AG09319 (cell line): ENCODE data around the gene CPXM2.

ENCODE experiments used
- DNase-seq: peaks from one replicate; pipeline ENCODE4 v3.0.0-alpha.2; 2010; ENCODE audit warnings: low read depth; ENCODE audit errors: extremely low read depth
- TF ChIP-seq, protein P1 (sequence below): IDR thresholded peaks from 2 replicates; pipeline ENCODE4 v1.5.1; 2011; ENCODE audit warnings: low read depth, mild to moderate bottlenecking, inconsistent platforms, low read length, moderate library complexity

The CPXM2 gene

DNA sequence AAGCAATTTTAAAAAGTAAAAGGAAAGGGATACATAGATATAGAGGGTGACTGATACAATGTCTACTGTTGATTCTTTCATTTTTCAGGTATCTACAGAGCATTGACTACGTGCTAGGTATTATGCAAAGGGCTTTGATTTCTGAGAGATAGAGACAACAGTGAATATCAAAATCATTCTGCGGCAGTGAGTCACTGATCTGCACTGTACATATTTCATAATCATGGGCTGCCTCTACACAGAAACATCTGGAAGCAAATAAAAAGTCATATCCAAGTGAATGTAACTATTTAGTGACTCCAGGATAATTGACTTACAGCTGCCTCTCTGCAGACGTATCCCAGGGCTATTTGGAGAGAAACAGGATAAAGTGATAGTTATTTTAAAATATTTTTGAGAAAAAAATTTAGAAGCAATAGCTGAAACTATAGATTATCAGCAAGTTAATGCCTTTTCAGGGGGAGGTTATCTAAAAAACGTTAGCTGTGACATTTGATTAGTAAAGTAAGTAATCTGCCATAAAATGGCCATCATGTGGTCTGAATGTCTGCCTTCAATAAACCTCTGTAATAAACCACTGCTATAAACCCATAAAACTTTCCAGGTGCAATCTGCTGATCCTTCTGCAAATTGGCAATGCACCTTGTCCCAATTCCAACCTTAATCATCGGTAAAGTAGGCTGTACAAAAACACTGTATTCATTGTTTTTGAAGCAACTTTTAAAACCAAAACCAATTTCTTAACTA is 43.7 kb downstream of the CPXM2 start:
- TF ChIP-seq, protein P1, sequence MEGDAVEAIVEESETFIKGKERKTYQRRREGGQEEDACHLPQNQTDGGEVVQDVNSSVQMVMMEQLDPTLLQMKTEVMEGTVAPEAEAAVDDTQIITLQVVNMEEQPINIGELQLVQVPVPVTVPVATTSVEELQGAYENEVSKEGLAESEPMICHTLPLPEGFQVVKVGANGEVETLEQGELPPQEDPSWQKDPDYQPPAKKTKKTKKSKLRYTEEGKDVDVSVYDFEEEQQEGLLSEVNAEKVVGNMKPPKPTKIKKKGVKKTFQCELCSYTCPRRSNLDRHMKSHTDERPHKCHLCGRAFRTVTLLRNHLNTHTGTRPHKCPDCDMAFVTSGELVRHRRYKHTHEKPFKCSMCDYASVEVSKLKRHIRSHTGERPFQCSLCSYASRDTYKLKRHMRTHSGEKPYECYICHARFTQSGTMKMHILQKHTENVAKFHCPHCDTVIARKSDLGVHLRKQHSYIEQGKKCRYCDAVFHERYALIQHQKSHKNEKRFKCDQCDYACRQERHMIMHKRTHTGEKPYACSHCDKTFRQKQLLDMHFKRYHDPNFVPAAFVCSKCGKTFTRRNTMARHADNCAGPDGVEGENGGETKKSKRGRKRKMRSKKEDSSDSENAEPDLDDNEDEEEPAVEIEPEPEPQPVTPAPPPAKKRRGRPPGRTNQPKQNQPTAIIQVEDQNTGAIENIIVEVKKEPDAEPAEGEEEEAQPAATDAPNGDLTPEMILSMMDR = no peak
- peak; percentile 52 for DNase-seq

GRCh38 chr10:123843835-123844234 is 47.8 kb downstream of the CPXM2 start:
- TF ChIP-seq, protein P1 = no peak
- DNase-seq = no peak

DNA sequence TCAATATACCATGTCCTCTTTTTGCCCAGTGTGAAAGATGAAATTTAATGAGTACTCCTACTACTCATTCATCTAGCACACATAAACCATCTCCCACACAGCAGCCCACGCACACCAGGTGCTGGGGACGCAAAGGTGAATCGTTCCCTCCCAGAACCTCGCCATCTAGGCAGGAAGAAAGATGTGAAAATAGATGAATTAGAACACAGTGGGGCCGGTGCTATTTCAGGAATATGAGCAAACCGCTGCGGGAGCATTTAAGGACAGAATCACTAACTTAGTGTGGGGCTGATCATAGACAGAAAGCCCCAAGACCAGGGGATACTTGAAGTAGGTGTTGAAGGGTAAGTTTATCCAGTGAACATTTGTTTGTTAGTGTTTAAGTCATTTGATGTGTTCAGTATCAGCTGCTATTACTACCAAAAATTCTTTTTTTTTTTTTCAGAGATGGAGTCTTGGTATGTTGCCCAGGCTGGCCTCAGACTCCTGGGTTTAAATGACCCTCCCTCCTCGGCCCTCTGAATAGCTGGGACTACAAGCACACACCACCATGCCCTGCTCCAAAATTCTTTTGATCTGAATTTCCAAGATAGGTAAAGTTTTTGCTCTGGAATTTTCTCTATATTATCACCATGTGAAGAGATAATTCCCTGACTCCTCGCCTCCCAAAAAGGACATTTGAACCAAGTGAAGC is 48.8 kb downstream of the CPXM2 start:
- TF ChIP-seq, protein P1 = no peak
- DNase-seq = no peak

DNA sequence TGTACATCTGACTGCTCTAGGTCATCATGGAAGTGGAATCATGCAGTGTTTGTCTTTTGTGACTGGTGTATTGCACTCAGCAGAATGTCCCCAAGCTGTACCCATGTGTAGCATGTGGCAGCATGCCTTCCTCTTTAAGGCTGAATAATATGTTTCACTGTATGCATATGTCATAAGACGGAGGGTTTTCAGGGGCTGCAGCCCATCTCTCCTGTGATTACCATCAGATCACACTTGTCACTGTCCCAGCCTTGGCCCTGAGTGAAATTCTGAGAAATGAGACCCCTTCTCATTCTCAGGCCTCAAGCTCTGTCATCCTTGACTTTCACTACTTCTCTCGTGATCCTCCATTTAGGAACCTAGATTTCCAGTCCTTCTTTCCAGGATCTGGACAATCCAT is 50.0 kb downstream of the CPXM2 start:
- DNase-seq = no peak
- TF ChIP-seq, protein P1 = no peak

DNA sequence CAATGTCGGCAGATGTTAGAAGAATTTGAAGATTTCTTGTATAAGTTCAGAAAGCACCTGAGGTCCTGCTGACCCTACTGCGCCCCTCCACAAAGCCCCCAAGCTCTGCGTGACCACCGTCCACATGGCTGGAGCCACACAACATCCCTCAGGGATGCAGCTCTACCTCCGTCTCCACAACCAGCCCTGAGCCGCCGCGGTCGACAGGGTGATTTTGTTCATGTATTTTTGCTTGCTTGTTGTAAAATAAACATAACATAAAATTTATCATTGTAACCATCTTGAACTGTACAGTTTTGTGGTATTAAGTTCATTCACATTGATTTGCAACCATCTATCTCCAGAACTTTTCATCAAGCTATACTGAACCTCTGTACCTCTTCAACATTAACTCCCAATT is 50.5 kb downstream of the CPXM2 start:
- TF ChIP-seq, protein P1 = no peak
- no peak for DNase-seq

DNA sequence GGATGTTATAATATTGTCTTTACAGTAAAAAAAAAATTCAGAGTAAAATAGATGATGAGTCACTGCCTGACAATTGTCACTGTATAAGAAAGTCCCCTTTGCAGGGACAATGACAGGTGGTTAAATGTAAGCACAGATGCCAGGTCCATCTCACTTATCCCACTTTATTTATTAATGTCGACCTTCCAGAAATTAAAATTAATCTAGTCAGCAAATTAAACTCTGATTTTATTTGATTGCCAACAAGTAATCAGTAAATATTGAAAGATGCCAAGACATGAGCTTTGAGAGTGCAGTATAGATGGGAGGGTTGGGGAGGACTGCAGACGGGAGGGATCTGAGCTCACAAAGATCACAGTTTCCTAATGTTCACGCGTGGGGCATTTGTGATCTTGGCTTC is 50.9 kb downstream of the CPXM2 start:
- TF ChIP-seq, protein P1 = no peak

DNA sequence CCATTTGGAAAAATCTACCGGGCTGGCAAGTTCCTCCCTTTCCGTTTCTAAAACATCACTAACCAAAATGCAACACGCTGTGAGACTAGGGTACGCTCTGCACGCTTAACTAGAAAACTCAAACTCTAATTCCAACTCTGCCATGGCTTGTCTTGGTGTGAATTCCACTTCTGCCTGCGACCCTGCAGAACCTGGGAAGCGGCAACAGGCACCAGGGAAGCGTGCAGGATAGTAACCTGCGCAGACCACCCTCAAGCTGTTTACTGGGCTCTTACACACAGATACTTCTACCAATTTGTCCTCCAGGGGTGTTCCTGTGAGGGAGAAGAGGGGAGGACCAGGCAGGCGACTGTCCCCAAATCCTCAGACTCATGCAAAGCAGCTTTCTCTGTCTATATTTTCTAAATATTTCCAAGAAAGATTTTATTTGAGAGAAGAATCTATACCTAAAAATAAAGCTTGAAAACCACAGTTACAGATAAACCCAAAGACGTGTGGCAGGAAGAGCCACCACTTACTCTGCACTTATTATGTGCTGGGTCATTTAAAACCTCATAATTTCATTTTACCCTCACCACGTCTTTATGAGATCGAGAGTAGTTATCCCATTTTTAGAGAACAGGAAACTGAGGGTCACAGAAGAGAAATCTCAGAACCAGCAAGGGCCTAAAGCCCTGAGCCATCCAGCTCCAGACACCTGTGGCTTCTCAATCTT is 52.9 kb downstream of the CPXM2 start:
- TF ChIP-seq, protein P1 = no peak
- DNase-seq = no peak

More for the DNA sequence above, 50.9 kb downstream of the CPXM2 start:
- no peak for DNase-seq
